Dermis microvascular lymphatic vessel endothelial cell (primary cell): ENCODE measurements around the gene PAPOLG. TPM values are rescaled to one million over a fixed set of nuclear protein-coding genes. Genes with fewer than 3 reads are reported as not detected.
A peak's percentile ranks its signal among the peaks of the same experiment; 100 is the strongest.
"Not testable (repeated sequence)": the region's sequence is repeated elsewhere in the genome, so short reads cannot be mapped to it uniquely, and the experiment has no call there.

Experiments
- DNase-seq, 2 donors: peaks; one replicate each; pipeline versions ENCODE4 v3.0.0 to v3.0.0-alpha.2; 2010; ENCODE audit warnings: low read depth in 2 of 2
- total RNA-seq: library from RNA; depleted of rRNA; stranded (reverse); fragments of >200 nt; gene quantifications from 2 replicates; pipeline ENCODE4 v1.2.1, GENCODE V29; 2014

Gene PAPOLG
- total RNA-seq, 1 donor from 2014 or later: 10.7 TPM

DNA sequence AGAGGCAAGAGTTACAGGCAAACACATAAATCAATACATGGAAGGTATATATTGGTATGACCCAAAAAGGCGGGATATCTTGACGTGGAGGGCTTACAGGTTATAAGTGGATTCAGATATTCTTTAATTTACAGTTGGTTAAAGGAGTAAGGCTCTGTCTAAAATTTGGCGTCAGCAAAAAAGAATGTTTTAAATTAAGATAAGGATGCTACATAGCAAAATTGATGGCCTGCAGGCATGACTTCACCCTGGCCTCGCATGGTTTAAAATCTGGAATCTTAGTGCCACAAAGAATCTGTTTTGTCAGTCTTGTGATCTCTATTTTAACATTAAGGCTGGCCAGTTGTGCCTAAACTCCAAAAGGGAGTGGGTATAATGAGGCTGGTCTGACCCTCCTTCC is 66.9 kb downstream of the PAPOLG start:
- DNase-seq: no peak

DNA sequence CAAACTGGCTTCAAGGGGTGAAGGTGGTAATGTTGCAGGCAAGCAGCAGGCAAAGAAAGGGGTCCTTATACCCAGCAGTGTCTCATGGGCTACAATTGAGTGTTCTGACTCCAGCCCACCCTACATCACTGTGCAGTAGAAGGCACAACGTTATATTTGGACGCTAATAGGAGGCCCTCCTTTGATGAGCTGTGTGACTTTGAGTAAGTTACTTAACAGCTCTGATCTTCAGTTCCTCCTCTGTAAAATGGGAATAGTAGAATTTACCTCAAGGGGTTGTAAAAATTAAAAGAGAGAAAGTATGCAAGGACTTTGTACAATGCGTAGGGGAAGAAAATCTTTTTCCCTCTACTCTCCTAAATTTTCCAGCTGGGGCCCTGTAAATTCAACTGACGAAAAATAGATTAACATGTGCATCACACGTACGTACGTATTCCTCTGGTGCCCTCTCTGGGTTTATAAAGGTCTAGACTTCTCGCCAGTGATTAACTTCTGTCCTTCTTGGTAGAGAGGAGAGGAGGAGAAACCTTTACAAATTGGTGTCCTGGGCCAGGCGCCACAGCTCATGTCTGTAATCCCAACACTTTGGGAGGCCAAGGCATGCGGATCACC is 67.7 kb downstream of the PAPOLG start:
- no peak for DNase-seq

DNA sequence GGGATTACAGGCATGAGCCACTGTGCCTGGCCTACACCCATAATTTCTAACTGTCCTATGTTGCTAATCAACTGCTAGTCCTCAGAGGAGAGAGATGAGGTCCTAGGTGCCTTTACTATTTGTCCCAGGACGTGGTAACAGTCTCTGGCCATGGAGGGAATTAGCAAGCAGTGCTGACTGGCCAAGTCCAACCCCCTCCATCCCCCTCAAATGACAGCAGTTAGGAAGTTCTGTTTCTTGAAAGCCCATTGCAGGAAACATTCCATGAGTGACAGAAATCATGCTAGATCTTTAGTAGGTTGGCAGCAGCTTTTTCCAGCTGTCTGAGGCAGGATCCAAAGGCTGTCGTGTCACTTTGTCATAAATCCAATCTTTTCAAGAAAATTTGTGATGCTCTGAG is 69.6 kb downstream of the PAPOLG start:
- no peak for DNase-seq

DNA sequence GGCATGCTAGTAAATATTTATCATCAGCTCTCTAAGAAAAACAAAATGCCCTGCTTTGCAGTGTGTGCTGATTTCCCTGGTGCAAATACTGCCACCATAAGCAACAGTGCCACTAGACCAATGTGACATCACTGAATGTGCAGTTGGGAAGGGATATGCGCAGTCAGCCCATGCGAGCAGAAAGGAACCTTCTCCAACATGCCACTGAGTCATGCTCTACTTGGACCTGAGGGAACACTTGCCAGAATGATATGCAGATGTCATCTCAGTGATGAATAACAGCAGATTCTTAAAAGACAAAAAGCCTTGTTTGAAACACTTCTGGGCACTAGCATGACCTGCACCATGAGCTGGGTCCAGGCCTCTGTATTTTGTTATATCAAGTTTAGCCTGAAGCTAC is 70.0 kb downstream of the PAPOLG start:
- no peak for DNase-seq

DNA sequence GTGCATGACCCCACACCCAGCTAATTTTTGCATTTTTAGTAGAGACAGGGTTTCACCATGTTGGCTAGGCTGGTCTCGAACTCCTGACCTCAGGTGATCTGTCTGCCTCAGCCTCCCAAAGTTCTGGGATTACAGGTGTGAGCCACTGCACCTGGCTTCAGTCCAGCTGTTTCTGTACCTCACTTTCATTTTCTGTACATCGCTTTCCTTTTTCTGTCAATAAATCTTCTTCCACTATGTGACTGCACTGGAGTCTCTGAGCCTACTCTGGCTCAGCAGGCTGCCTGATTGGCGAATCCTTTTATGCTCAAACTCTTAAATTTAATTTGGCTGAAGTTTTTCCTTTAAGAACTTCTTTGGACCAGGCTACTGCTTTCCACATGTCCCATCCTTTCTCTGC is 70.8 kb downstream of the PAPOLG start:
- not testable (repeated sequence) for DNase-seq

DNA sequence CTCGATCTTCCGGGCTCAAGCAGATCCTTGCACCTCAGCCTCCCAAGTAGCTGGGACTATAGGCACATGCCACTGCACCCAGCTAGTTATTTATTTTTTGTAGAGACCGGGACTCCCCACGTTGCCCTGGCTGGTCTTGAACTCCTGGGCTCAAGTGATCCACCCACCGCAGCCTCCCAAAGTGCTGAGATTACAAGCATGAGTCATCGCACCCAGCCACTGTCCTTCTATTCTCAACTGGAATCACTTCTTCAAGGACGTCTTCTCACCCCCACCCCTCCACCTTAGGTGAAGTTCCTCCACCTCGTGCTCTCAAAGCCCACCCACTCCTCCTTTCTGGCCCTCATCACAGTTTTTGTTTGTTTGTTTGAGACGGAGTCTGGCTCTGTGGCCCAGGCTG is 71.3 kb downstream of the PAPOLG start:
- no peak for DNase-seq

DNA sequence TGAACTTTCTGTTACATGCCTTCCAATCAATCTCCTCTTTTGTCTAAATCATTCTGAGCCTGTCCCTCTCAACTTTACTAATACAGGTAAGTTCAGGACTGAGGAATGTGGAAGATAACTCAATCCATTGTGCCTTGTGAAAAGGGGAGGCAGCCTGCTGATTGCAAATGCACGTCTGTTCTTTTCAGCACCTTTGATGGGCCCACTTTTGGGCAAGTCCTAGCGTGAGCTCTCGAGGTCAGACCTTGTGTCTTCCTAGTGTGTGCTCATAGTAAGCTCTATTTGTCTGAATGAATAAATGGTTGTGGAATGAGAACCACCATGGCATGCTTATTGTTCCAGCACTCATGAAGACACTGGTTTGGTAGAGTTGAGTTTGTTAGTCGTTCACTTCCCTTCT is 74.9 kb downstream of the PAPOLG start:
- DNase-seq: no peak

DNA sequence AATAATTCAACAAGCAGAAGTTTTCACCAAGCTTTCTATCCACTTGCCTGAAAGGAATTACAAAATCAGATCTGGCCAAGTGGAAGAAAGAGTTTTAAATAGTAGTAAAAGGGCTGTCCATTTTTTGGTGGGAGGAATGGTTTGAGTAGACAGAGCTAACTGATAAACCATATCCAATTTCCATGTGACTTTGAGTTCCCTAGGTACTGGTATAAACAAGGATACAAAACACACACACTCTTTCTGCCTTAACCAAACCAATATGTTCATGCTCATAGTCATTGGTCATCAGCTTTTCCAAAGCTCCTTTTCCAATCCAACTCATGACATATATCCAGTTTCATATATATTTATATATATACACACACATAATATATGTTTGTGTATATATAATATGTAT is 75.9 kb downstream of the PAPOLG start:
- DNase-seq: no peak

DNA sequence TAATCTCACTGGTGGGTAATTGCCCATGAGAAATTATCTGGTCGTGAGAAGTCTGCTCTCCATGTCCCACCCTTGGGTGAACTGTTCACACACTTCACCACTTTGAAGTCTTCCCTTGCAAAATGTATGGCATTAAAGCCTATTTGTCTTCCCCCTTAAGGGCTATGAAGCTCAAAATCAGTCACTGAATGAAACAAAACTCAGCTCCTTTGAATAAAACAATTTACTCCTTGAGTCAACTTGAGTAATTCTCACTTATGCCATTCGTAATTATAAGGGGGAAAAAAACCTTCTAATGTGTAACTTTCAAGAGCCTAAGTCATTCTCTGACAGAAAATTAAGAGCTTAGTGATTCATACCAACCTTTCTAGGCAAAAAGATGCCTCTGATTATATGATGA is 76.6 kb downstream of the PAPOLG start:
- no peak for DNase-seq

DNA sequence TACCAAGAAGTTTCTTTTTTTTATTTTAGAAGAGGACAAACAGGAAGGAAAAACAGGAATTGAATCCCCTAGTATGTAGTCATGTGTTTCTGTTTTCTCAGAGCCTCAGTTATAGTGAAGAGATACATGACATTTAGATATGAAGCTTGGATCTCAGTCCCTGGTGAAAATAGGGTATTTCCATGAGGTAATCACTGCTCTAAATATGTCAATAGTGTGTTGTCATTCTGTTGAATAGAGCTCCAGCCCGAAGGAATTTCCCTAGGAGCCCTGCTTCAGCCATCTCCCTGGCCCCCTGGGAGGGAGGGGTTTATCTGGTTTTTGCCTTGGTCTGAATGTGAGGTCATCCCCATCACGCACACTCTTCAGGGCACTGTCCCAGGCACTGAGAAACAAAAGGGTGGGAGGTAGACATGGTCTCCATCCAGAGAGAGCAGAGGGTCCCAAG is 78.2 kb downstream of the PAPOLG start:
- DNase-seq: peak in 1 of 2 donors; percentile 4

DNA sequence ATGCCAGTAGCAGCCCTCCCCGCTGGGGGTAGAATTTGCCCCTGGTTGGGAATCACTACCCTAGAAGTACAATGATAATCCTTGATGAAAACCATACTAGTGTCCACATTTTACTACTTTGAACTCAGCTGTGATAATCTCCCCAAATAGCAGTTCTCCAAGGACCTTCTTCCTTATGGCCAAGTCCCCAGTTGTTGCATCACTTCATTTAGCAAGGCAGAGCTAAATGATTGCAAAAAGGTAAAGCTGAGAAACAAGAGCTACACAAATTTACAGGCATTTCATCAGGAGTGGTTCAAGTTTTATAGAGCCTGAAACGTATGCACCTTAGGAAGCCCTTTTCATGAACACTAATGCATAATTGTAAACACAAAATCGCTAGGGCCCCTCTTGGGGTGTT is 80.4 kb downstream of the PAPOLG start:
- DNase-seq: no peak

DNA sequence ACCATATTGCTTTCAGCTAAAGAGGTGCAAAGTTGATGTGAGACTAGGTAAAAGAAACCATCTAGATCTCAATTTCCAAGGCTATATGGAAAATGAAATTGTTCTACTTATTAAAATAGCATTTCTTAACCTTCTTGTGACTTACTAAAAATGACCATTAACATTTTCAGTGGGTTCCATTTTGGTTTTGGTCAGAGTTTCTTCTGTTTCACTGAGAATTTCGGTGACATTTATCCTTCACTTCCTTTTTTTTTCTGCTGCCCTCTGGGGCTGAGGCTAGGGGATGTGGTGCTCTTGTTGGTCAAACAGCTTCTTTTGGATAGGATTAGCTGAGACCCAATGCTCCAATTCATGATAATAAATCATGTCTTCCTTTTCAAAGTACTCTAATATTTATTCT is 81.1 kb downstream of the PAPOLG start:
- no peak for DNase-seq

DNA sequence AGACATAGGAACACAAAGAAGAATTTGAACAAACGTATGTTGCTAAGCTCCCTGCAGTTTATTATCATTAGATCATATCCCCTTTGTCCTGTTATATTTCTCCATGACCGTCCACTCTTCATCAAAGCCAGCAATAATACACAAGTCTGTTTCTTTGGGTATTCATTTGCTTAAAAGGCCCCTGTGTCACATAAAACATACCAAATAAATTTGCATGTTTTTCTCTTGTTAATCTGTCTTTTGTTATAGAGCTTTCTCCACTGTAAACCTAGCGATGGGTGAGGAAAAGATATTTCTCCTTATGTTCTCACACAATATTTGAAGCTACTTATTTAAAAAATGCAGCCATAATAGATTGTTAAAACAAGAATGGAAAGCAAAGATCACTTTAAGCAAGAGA is 82.4 kb downstream of the PAPOLG start:
- no peak for DNase-seq

DNA sequence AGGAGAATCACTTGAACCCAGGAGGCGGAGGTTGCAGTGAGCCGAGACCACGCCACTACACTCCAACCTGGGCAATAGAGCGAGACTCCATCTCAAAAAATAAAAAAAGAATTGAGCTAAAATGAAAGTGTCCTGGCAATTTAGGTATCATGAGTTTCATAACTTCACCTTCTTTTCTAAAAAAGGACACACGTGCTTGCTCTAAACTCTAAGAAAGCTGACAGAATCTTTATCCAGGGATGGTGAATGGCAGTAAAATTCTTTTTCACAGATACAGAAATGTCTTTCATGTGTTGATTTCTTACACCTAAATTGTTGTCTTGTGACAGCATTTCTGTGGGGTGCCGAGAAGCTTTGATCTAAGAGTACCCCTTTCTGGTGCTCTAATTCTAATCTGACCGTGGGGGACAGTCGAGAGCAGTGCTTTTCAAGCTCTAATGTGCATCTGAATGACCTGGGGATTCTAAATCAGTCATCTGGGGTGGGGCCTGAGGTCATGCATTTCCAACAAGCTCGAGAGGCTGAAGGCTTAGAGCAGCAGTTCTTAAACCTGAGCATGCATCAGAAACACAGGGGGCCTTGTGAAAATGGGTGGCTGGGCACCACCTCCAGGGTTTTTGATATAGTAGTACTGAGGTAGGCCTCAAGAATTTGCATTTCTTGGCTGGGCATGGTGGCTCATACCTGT is 83.2 kb downstream of the PAPOLG start:
- no peak for DNase-seq

DNA sequence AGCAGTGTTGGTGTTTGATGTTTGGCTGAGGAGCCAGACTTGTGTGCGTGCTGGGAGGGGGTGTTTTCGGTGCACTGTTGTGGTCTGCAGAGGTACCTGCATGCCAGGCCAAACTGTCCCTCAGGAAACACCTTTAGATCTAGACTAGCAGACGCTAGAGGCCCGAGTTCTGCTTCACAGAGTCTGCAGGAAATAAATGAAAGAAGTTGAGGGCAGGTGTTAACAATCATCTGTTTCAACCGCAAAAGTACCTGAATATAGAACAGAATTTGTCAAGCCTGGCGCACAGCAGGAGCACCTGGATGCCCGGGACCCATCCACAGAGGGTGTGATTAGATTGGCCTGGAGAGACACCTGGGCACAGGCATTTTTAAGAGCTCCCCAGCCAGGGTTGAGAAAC is 84.8 kb downstream of the PAPOLG start:
- DNase-seq: no peak

DNA sequence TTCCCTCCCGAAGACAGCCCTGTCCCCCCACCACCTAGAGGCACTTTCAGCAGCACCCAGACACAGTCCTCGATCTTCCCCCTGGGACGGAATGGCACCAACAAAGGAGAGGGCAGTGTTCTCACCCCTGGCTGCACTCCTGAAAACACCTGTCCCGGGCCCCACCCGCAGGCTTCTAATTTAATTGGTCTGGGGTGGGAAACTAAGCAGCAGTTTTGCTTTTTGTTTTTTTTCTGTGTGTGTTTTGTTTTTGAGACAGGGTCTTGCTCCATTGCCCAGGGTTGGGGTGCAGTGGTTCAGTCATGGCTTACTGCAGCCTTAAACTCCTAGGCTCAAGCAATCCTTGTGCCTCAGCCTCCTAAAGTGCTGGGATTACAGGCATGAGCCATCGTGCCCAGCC is 86.9 kb downstream of the PAPOLG start:
- DNase-seq: no peak

DNA sequence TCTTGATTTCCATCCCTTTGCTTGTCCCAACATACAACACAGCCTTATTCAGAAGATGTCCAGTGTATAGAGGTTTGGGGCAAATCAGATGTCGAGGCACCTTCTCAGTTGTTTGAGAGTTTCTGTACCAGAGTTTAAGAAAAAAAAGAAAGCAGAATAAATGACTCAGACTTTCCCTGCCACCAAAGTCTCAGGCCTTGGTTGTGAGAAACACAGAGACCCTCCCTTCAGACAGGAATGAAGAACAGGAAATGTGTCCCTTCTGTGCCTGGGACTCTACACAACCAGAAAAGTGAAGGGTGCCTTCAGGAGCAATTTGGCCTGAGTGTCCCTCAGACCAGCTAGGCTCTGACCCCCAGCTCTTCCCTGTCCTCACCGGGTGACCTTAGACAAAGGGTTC is 88.0 kb downstream of the PAPOLG start:
- DNase-seq: no peak

DNA sequence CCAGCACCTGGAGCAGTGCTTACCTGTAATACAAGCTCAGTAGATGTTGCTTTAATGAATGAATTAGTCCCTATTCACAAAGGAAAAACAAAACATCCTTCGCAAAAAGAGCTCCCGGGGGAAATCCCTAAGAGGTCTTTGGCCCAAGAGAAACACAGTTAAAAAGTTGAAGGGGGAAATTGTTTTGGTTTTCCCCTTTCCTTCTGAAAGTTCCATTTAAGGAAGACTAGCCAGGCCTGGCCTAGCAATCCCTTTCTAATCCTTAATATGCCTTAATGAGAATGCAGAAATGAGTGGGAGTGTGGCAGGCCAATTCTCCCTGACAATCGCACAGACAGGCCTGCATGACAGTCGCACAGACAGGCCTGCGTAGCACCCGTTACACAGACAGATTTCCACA is 91.8 kb downstream of the PAPOLG start:
- DNase-seq: no peak

Other genes with a start within 250 kb of the PAPOLG start
- 0.64 and 0.76 TPM in 2 replicates for gene BCL11A, start 202.6 kb upstream of the PAPOLG start, total RNA-seq
- 8.6 and 23.3 TPM in 2 replicates for gene REL, start 125.3 kb downstream of the PAPOLG start, total RNA-seq